Stimulated activated CD8-positive, alpha-beta memory T cell treated with anti-CD3 and anti-CD28 coated beads, Interleukin-12 subunit alpha, Interleukin-12 subunit beta, amount 100 ng/mL, for 24 hours (primary cell): Measurements from ENCODE around the gene UNC13B.
"Not testable (repeated sequence)": the region's sequence is repeated elsewhere in the genome, so short reads cannot be mapped to it uniquely, and the experiment has no call there.

Experiments used
- DNase-seq: peaks from one replicate; pipeline ENCODE4 v3.0.0-alpha.2; 2020; ENCODE audit errors: extremely low read depth

The UNC13B gene

DNA sequence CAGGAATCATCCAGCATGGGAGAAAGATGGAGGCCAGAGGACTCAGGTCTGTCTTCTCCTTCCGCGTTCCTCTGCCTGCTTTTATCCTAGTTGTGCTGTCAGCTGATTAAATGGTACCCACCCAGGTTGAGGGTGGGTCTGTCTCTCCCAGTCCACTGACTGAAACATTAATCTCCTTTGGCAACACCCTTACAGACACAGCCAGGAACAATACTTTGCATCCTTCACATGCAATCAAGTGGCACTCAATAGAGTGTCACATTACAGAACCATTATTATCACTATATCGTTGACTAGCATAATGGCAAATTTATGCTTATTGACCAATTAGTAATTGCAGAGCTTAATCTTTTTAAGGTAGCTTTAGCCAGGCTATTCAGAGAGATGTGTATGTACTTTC, 64.8 kb downstream of the UNC13B start:
- no peak for DNase-seq

DNA sequence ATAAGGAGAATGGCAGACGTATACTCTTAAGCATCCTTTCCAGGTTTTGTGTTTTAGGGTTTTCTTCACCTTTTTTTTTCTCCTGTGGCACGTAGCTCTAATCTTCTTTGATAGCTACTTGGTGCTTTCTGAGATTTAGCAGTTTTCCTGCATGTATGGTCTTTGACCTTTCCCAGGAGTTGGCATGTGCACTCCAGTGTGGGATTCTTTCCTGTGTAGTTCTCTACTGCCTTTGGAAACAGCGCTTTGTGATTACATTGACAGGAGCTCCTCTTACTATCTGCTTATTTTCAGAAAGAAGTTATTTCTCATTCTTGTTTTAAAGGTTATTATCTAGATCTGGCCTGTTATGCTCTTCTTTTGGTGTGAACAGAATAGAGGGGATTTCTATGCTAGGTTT, 65.5 kb downstream of the UNC13B start:
- no peak for DNase-seq

DNA sequence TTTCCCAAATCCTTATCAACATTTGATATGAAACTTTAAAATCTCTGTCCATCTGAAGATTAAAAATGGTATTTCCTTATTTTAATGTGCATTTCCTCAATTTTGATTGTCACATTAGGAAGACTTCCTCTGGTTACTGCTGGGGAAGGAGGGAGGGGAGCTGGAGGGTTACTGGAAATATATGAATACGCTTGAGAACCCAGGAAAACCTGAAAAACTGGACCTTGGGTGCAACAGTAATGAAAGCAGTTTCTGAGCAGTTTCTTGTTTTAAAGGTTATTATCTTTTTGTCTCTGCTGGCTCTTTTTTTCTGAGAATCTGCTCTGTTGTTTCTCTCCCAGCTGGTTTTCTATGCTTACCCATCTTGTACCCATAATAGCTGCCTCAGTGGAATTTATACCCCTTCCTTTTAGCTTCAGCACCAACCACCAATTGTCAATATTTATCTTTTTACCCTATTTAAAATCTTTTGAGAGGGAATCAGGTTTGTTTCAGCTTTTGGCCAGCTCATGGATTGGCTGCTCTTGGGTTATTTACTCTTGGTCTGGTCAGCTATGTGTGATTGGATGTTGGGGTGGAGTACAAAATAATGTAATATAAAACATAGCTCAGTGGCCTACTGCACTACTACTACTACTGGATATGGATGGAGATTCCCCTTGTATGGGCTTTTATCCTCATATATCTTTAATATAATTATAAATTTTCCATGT, 67.4 kb downstream of the UNC13B start:
- no peak for DNase-seq

DNA sequence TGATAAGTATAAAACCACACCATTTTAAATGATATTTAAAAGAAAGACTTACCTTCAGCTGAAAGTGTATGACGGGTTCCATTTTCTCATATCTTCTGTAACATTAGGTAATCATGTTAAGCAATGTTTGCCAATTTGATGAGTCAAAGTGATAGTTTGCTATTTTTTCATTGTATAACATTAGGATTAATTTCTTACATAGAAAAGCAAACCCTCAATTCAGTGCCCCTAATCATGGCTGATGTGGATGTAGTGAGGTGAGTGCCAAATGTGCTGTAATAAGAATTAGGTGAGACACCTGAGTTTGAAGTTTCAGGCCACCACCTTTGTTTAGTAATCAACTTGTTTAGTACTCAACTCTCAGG, 68.0 kb downstream of the UNC13B start:
- DNase-seq, result no peak

DNA sequence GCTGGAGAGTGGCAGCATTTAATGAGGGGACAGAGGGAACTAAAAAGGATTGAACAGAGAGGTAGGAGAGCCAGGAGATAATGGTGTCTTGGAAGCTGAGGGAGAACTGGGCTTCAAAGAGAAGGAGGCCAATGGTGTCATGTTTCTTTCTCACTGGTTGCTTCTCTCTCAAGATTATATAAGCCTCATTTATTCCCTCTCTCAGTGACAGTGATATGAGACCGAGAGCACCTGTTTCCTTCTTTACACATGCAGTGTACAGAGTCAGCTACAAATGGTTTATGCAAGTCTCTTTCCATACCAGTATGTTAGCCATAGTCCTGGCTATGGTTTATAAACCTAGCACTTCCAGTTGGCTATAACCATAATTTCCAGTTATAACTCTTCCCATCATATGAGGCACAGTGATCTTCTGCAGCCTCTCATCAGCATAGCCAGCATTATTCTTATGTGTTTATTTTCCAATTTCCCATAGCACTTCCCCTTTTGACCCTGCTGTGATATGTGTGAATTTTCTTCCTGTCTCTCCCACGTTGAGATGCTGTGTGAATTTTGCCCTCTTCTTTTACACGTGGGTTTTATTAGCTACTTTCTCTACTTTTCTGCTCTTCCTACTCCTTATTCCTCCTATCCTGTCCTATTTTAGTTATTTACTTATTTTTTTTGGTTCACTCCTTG, 71.2 kb downstream of the UNC13B start:
- no peak for DNase-seq

DNA sequence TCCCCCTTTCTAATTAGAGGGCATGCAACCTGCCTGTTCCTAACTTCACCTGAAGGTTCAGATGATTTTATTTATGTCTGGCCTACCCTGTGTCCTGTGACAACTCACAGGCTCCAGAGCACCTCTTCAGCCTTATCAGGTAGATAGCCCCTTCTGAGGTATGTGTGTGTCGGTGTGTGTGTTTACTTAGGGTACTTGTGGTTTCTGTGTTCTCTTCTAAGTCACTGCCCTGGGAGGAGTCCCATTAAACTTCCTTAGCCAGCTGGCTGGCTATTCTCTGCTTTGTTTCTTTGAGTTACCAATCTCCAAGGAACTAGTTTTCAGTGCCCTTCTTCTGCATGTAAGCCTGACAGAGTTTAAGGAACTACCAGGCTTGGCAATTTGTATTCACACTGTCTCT, 74.9 kb downstream of the UNC13B start:
- DNase-seq, result no peak

DNA sequence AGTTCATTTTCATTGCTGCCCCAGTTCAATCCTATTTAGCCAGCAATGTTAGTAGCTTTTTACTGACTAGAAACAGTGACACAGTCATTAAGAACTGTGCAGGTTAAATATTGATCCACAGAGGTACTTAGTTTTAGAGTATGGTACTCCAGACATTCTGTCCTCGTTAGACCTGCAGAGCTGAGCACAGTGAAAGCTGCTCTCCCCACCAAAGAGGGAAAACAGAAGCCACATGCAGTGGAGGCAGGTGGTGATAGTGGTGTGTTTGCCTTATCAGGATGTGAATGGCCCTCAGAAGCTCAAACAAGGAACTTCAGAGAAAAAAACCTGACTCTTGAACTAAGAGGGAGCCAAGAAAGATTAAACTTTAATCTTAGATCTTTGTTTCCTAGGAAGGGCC, 75.5 kb downstream of the UNC13B start:
- DNase-seq, result no peak

DNA sequence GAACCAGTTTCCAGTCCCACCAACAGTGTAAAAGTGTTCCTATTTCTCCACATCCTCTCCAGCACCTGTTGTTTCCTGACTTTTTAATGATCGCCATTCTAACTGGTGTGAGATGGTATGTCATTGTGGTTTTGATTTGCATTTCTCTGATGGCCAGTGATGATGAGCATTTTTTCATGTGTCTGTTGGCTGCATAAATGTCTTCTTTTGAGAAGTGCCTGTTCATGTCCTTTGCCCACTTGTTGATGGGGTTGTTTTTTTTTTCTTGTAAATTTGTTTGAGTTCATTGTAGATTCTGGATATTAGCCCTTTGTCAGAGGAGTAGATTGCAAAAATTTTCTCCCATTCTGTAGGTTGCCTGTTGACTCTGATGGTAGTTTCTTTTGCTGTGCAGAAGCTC, 84.1 kb downstream of the UNC13B start:
- not testable (repeated sequence) for DNase-seq

DNA sequence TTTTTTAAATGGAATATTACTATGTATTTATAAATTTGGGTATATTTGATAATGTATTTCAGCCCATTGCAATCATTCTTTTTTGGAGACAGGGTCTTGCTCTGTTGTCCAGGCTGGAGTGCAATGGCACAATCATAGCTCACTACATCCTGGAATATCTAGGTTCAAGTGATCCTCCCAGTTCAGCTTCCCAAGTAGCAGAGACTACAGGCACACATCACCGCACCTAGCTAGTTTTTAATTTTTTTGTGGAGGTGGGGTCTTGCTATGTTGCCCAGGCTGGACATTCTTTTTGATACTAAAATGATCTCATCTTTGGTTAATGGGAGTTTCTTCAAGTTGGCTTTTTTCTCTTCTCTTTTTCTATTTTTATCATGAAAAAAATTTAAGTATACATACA, 91.3 kb downstream of the UNC13B start:
- DNase-seq, result no peak

DNA sequence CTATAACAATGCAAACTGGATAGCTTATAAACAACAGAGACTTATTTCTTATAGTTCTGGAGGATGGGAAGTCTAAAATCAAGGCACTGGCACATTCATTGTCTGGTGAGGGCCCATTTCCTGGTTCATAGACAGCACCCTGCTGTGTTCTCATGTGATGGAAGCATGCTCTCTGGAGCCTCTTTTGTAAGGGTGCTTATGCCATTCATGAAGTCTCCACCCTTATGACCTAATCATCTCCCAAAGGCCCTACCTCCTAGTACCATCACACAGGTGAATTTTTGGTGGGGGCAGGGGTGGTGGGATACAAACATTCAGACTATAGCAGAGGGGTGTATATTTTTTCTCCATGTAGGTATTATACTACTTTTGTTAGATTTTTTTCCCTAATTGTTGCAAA, 92.4 kb downstream of the UNC13B start:
- DNase-seq, result no peak

DNA sequence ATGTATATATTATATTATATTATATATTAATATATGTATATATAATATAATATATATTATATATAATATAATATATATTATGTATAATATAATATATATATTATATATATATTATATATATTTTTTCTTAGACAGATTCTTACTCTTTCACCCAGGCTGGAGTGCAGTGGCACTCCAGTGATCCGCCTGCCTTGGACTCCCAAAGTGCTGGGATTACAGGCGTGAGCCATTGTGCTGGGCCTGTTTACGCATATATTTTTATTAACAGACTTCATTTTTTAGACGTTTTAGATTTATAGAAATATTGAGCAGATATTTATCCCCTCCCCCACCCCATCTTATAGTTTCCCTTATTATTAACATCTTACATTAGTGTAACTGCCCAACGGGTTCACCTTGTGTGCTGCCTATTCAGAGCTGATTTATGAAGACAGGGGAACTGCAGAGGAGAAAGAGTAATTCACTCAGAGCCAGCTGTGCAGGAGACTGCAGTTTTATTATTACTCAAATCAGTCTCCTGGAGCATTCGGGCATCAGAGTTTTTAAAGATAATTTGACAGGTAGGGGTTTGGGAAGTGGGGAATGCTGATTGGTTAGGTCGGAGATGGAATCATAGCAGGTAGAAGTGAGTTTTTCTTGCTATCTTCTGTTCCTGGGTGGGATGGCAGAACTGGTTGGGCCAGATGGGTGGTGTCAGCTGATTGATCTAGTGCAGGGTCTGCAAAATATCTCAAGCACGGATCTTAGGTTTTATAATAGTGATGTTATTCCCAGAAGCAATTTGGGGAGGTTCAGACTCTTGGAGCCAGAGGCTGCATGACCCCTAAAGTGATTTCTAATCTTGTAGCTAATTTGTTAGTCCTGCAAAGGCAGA, 93.4 kb downstream of the UNC13B start:
- no peak for DNase-seq

DNA sequence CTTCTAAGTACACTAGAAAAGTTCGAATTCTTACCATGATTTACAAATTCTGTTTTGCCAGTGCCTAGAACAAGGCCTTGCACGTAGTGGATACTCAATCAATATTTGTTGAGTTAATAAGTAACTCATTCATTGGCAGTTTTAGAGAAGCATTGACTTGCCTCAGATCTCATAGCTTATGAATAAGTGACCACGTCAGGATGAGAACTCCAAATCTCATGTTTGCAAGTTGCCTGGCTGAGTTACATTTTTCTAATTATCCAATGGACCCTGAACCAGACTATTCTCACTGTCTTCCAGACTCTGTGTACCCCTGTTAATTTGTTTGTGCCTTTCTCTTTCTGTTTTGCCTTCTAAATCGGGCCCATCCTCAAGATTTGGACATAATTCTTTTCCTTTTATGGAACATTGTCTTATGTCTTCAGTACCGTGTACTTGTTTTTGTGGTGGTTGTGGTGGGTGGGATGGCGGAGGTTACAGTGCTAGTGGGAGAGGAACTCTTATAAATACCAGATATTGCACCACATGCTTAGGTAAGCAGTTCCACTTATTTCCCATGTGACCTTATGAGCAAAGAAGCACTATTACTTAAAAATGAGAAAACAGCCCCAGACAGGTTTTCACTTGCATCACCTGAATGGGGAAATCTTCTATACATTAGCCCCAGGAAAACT, 96.3 kb downstream of the UNC13B start:
- no peak for DNase-seq

DNA sequence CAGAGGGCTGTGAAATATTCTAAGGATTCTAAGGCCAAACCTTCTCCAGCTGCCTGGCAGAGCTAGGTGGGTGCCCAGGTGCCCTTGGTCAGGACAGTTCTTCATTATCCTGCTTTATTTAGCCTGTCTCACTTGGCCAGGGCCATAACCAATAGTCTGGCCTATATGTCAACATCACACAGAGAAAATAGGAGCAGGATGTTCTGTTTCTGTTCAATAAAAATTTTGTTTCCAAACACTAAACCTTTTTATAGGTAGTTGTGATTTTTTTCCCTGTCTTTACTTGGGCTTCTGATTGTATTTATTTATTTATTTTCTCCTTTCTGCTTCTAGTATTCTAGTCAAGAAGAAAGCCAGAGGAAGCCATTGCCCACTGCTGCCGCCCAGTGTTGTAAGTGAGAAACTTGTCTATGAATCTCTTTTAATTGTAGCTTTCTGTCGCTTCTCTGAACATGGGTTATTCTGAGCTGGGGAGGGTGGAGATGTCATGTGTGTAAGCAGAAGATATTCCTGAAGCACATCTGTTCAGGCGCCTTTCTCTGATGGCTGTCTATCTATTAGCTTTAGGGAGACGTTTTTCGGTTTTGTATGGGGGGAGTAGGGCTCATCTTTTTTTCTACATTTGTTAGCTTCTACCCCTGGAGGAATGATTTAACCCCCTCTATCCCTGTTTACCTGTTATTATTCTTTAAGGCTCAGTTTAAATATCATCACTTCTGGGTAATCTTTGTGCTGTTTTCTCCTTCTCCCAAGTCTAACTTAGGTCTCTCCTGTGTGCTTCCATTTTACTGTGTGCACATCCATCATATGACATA, 97.1 kb downstream of the UNC13B start:
- DNase-seq, result peak; percentile 8

DNA sequence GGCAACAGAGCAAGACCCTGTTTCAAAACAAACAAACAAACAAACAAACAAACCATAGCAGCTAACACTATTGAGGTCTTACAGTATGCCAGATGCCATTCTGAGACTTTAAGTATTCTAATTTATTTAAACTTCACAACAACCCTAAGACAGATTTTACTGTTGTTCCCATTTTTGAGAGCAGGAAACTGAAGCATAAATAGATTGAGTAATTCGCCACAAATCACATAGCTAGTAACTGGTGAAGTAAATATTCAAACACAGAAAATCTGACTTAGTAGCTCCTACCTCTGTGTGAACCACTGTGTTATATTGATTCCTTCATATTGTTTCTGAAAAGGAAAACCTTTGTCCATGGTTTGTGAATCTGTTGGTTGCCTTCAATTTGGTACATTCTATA, 98.4 kb downstream of the UNC13B start:
- DNase-seq, result no peak

DNA sequence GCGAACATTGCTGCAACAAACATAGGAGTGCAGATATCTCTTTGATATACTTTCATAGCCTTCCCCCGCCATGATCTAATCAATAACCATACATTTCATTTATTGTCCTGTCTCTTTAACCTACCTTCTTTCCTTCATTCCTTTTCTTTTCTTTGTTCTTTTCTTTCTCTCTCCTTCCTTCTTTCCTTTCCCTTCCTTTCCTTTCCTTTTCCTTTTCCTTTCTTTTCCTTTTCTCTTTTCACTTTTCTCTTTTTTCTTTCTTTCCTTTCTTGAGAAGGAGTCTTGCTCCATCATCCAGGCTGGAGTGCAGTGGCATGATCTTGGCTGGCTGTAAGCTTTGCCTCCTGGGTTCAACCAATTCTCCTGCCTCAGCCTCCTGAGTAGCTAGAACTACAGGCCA, 100.3 kb downstream of the UNC13B start:
- no peak for DNase-seq

DNA sequence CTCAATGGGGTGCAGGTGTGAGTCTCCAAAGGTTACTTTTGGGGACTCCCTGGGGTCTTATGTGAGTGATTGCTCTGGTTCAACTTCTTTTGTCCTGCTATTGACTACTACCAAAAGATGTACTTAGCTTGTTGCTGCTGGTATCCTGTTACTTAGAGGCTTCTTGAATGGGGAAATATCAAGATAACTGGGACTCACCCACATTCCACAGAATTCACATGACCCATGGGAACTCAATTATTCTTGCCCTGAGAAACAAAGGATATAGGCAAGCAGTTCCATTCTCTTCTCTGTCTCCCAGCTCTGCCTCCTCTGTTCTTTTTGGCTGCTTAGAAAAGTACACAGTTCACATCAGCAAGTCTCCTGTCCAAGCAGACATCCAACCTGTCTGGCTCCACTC, 105.9 kb downstream of the UNC13B start:
- no peak for DNase-seq

DNA sequence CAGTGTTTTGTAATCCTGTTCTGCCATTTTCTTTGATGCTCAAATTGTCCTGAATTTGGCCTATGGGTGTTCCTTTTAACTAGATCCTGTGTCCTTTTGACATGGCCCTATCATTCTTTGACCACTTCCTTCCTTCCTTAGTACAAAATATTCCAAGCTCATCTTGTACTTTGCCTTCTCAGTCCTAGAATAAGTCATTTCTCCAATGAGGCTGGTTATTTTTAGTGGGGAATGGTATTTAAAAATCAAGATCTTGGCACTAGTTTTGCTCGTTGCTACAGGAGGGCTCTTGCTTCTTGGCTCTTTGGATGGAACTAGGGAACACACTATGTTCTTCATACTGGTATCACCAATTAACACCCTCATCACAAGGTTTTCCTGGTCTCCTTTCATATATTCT, 108.1 kb downstream of the UNC13B start:
- DNase-seq, result no peak

DNA sequence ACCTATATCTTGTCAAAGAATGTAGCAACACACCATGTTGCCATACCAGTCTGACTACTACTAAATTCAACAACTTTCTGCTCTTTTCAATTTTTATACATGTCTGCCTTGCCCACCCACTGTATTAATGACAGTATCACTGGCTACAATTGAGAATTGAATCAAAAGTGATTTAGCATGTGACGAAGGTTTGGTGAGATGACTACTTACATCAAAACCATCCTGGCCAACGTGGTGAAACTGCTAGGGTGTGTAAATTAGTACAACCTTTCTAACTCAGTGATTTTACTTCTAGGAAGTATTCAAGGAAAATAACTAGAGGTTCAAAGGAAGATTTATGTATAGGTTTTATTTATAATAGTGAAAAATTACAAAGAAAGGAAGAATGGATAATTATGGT, 109.8 kb downstream of the UNC13B start:
- no peak for DNase-seq

DNA sequence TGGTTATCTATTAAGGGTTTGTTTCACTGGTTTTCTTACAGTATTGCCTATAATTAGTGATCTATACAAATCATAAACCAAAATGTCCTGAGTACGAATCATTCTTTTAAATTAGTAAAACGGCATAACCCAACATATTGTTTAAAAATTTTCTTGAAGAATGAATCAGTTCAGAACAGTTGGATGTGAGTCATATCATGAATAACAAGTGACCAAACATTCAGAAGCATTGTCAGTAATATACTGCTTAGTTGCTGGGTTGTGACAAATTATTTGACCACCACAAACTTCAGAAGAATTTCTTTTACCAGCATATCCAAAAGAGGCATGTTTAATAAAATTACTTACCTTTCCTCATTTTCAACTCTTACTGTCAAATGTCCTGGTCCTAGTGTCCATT, 111.2 kb downstream of the UNC13B start:
- no peak for DNase-seq

DNA sequence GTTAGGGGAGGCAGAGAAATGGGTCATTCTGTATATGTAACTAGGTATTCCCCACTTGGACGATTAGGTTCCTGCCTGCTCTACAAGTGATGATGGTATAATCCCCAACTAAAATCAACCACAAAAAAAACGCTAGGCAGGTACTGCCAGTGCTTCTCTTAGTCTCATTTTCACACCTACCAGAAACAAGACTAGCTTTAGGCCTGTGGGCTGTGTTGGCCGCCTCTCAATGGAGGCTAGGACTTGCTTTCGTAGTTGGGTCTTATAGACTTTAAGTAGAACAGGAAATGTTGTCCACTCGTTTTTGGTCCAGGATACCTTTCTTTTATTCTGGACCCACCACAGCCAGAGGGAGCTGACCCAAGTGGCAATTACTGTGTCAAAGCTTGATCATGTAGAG, 111.8 kb downstream of the UNC13B start:
- no peak for DNase-seq

DNA sequence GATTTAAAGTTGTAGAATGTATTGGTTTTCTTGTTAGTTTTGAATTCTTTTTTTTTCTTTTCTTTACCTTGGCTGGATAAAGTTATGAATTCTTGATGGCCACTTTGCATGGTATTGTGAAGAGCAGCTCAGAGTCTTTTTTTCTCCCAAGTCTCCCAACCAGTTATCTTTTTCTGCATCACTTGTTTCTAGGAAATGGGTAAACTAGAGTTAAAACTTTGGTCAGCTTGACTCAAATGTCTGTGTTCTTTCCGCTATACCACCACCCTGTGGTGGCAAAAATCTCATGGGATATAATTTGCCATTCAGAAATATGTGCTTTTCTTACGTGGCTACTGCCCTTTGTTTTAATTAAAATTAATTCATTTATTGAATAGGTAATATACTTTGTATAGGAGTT, 113.2 kb downstream of the UNC13B start:
- no peak for DNase-seq

DNA sequence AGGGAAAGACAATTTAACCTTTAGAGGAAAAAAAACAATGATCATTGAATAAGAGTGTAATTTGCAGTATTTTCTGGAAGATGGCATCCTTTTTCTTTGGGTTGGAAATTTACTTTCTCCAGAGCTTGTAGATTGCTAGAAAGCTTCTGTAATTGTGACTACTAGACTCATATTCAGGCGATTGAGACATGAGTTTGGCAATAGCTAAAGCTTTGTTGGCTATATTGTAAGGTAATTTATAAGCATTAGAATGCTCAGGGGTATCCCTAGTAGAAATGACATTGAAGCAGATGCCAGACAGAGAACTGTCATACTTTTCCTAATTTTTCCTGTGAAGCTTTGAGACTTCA, 115.3 kb downstream of the UNC13B start:
- no peak for DNase-seq
